Posterior vena cava (tissue), 2 donors: ENCODE measurements around the gene KIF6. TPM values are rescaled to one million over a fixed set of nuclear protein-coding genes. Genes with fewer than 3 reads are reported as not detected.
A peak's percentile ranks its signal among the peaks of the same experiment; 100 is the strongest.
"Not testable (repeated sequence)": the region's sequence is repeated elsewhere in the genome, so short reads cannot be mapped to it uniquely, and the experiment has no call there.

Source experiments
- DNase-seq: peaks from one replicate; pipeline ENCODE4 v3.0.0-alpha.2; 2020; ENCODE audit warnings: low spot score
- intact Hi-C, 2 donors: fragments of 100-400 bp; cut with DNase I; formaldehyde crosslinking; loops; one replicate each; pipeline versions ENCODE4 v1.14.1 to v1.14.2; 2022 to 2023
- total RNA-seq, 2 donors: library from RNA; stranded (reverse); fragmentation: NEBNext Ultra II Directional; extraction: Animal tissue kit (Norgen Biotek cat#: 25700); gene quantifications; one replicate each; pipeline ENCODE4 v1.2.1, GENCODE V29; 2021
- donor health status: DM: yes; HTN: yes; CAD: no.
- donor health status: DM: yes; HTN: yes; CAD: no.

Gene KIF6
- total RNA-seq, 2 donors from 2014 or later: 0.14 to 0.46 TPM

GRCh38 chr6:39524007-39524406, 201.2 kb downstream of the KIF6 start:
- intact Hi-C loops: no loop called here
- DNase-seq: no peak

- intact Hi-C loops: no loop called here
- DNase-seq: no peak
These were observed 203.2 kb downstream of the KIF6 start for GRCh38 chr6:39521958-39522357.

- intact Hi-C loops: no loop called here
These were observed 204.3 kb downstream of the KIF6 start for GRCh38 chr6:39520916-39521315.

GRCh38 chr6:39520411-39520810, 204.8 kb downstream of the KIF6 start:
- intact Hi-C loops: no loop called here
- DNase-seq: no peak

More at GRCh38 chr6:39520916-39521315, 204.3 kb downstream of the KIF6 start:
- no peak for DNase-seq

GRCh38 chr6:39518221-39518620, 207.0 kb downstream of the KIF6 start:
- intact Hi-C loops: no loop called here
- DNase-seq: no peak

- intact Hi-C loops: no loop called here
- DNase-seq: no peak
These were observed 207.5 kb downstream of the KIF6 start for GRCh38 chr6:39517756-39518155.

- intact Hi-C loops: no loop called here
- no peak for DNase-seq
These were observed 208.7 kb downstream of the KIF6 start for GRCh38 chr6:39516471-39516870.

- intact Hi-C loops: no loop called here
- no peak for DNase-seq
These were observed 209.7 kb downstream of the KIF6 start for GRCh38 chr6:39515471-39515870.

GRCh38 chr6:39515006-39515405, 210.2 kb downstream of the KIF6 start:
- no peak for DNase-seq
- intact Hi-C loops: no loop called here

- DNase-seq, intact Hi-C loops: not testable (repeated sequence)
These were observed 215.4 kb downstream of the KIF6 start for GRCh38 chr6:39509831-39510230.

GRCh38 chr6:39508515-39508914, 216.7 kb downstream of the KIF6 start:
- intact Hi-C loops: no loop called here
- DNase-seq: no peak

- no peak for DNase-seq
- intact Hi-C loops: no loop called here
These were observed 217.7 kb downstream of the KIF6 start for GRCh38 chr6:39507331-39507998.

GRCh38 chr6:39502362-39502955, 222.7 kb downstream of the KIF6 start:
- intact Hi-C loops, DNase-seq: not testable (repeated sequence)

GRCh38 chr6:39499053-39499452, 226.2 kb downstream of the KIF6 start:
- intact Hi-C loops: no loop called here
- DNase-seq: no peak

GRCh38 chr6:39498096-39498495, 227.1 kb downstream of the KIF6 start:
- intact Hi-C loops: no loop called here
- DNase-seq: no peak

GRCh38 chr6:39496915-39497314, 228.3 kb downstream of the KIF6 start:
- intact Hi-C loops: no loop called here
- DNase-seq: peak; percentile 76

- no peak for DNase-seq
- intact Hi-C loops: no loop called here
These were observed 228.8 kb downstream of the KIF6 start for GRCh38 chr6:39496456-39496855.

- no peak for DNase-seq
- intact Hi-C loops: no loop called here
These were observed 229.6 kb downstream of the KIF6 start for GRCh38 chr6:39495640-39496039.

- DNase-seq: no peak
- intact Hi-C loops: no loop called here
These were observed 230.2 kb downstream of the KIF6 start for GRCh38 chr6:39494998-39495397.

- intact Hi-C loops: no loop called here
- DNase-seq: no peak
These were observed 231.4 kb downstream of the KIF6 start for GRCh38 chr6:39493777-39494176.

- intact Hi-C loops: no loop called here
- no peak for DNase-seq
These were observed 232.0 kb downstream of the KIF6 start for GRCh38 chr6:39493174-39493573.
